CD14-positive monocyte (primary cell): Measurements from ENCODE around the gene MSH4. TPM values are rescaled to one million over a fixed set of nuclear protein-coding genes. Genes with fewer than 3 reads are reported as not detected.

ENCODE experiments used
- DNase-seq, 3 donors: peaks; one replicate each; pipeline ENCODE4 v3.0.0-alpha.2; 2011 to 2022
- H2AFZ ChIP-seq: 2 replicates; pipeline ENCODE4 v1.6.0; 2012; ENCODE audit warnings: mild to moderate bottlenecking, low read depth, low read length, inconsistent platforms; ENCODE audit not compliant: insufficient read depth, poor library complexity, severe bottlenecking
- H3K27ac ChIP-seq, 2 donors: 1 replicate in 1 of 2; 2 replicates in 1 of 2; pipeline ENCODE4 v1.5.1; 2012 to 2013; ENCODE audit warnings: low read length in 2 of 2, control low read depth in 1 of 2, inconsistent platforms in 1 of 2, low read depth in 1 of 2, mild to moderate bottlenecking in 1 of 2
- H3K27me3 ChIP-seq, 2 donors: one replicate each; pipeline versions ENCODE4 v1.6.0 to v1.6.1; 2011 to 2013; ENCODE audit warnings: low read length in 2 of 2; ENCODE audit not compliant: control insufficient read depth in 2 of 2, insufficient read depth in 2 of 2
- H3K36me3 ChIP-seq, 2 donors: replicated peaks in 1 of 2; 1 replicate in 1 of 2; 2 replicates in 1 of 2; pipeline versions ENCODE4 v1.5.1 to v1.6.1; 2012 to 2013; ENCODE audit warnings: low read length in 2 of 2, control low read depth in 1 of 2, inconsistent platforms in 1 of 2, mild to moderate bottlenecking in 1 of 2; ENCODE audit not compliant: insufficient read depth in 2 of 2, control insufficient read depth in 1 of 2
- H3K4me1 ChIP-seq, 2 donors: 1 replicate in 1 of 2; 2 replicates in 1 of 2; pipeline versions ENCODE4 v1.5.1 to v1.6.1; 2012 to 2013; ENCODE audit warnings: low read length in 2 of 2, control low read depth in 1 of 2, inconsistent platforms in 1 of 2, mild to moderate bottlenecking in 1 of 2, moderate library complexity in 1 of 2; ENCODE audit not compliant: insufficient read depth in 2 of 2, control insufficient read depth in 1 of 2
- H3K4me2 ChIP-seq: replicated peaks from 2 replicates; pipeline ENCODE3; 2012; ENCODE audit warnings: low read length, moderate library complexity, mild to moderate bottlenecking; ENCODE audit not compliant: poor library complexity, severe bottlenecking; ENCODE audit errors: extremely low read depth
- H3K4me3 ChIP-seq, 3 experiments: fragments of 200-600 bp in 1 of 3; sonication (generic) in 1 of 3; replicated peaks in 1 of 3; 1 replicate in 2 of 3; 2 replicates in 1 of 3; pipeline ENCODE4 v1.5.1; 2011 to 2013; ENCODE audit warnings: low read length in 3 of 3, mild to moderate bottlenecking in 3 of 3, control low read depth in 2 of 3, low read depth in 2 of 3, inconsistent platforms in 1 of 3, moderate library complexity in 1 of 3
- H3K79me2 ChIP-seq: 2 replicates; pipeline ENCODE4 v1.6.0; 2012; ENCODE audit warnings: mild to moderate bottlenecking, control low read depth, inconsistent platforms, low read length, moderate library complexity; ENCODE audit not compliant: insufficient read depth
- H3K9ac ChIP-seq: 2 replicates; pipeline ENCODE4 v1.6.0; 2017; ENCODE audit warnings: low read length, mild to moderate bottlenecking; ENCODE audit not compliant: insufficient read depth, poor library complexity, severe bottlenecking
- H3K9me3 ChIP-seq, 2 donors: replicated peaks in 1 of 2; 1 replicate in 1 of 2; 2 replicates in 1 of 2; pipeline versions ENCODE4 v1.5.1 to v1.6.1; 2012 to 2013; ENCODE audit warnings: low read length in 2 of 2, control low read depth in 1 of 2; ENCODE audit not compliant: control insufficient read depth in 1 of 2, insufficient read depth in 1 of 2
- H4K20me1 ChIP-seq: 2 replicates; pipeline ENCODE4 v1.6.0; 2012; ENCODE audit warnings: mild to moderate bottlenecking, low read length, control low read depth, moderate library complexity; ENCODE audit not compliant: insufficient read depth
- H3K27ac Mint-ChIP-seq, 7 donors: one replicate each; pipeline ENCODE4 v1.8.0; 2020; ENCODE audit warnings: mild to moderate bottlenecking in 7 of 7, mixed read lengths in 7 of 7, moderate library complexity in 6 of 7, inconsistent platforms in 2 of 7
- H3K27me3 Mint-ChIP-seq, 3 donors: one replicate each; pipeline ENCODE4 v1.8.0; 2021 to 2022; ENCODE audit warnings: low read depth in 3 of 3, mild to moderate bottlenecking in 3 of 3, mixed read lengths in 3 of 3, moderate library complexity in 3 of 3, inconsistent platforms in 1 of 3
- H3K36me3 Mint-ChIP-seq, 2 donors: one replicate each; pipeline ENCODE4 v1.8.0; 2020; ENCODE audit warnings: mixed read lengths in 2 of 2, inconsistent platforms in 1 of 2, mild to moderate bottlenecking in 1 of 2
- H3K4me1 Mint-ChIP-seq: one replicate; pipeline ENCODE4 v1.8.0; 2020; ENCODE audit warnings: mild to moderate bottlenecking, mixed read lengths
- H3K4me3 Mint-ChIP-seq, 2 donors: one replicate each; pipeline ENCODE4 v1.8.0; 2020; ENCODE audit warnings: mild to moderate bottlenecking in 2 of 2, mixed read lengths in 2 of 2, moderate library complexity in 1 of 2
- H3K9me3 Mint-ChIP-seq, 7 donors: one replicate each; pipeline ENCODE4 v1.8.0; 2020 to 2022; ENCODE audit warnings: mixed read lengths in 7 of 7, mild to moderate bottlenecking in 6 of 7, moderate library complexity in 6 of 7, inconsistent platforms in 2 of 7
- WGBS: methylation state at CpG from one replicate; pipeline ENCODE4 v1.1.5; 2013; ENCODE audit warnings: missing lambda C conversion rate; ENCODE audit not compliant: insufficient coverage; 5-methylcytosine and 5-hydroxymethylcytosine counted together
- intact Hi-C, 2 donors: fragments of 100-400 bp; cut with micrococcal nuclease; formaldehyde crosslinking; loops; one replicate each; pipeline versions ENCODE4 v1.15.0 to v1.15.1; 2023
- polyA plus RNA-seq, 3 donors: library from polyadenylated mRNA; depleted of rRNA in 1 of 3; unstranded in 2 of 3; stranded (reverse) in 1 of 3; fragments of 300-500 nt in 2 of 3; fragments of >200 nt in 1 of 3; fragmentation: Illumina TruSeq in 2 of 3; gene quantifications; 1 replicate in 2 of 3; 2 replicates in 1 of 3; pipeline ENCODE4 v1.2.3, GENCODE V29; 2012 to 2021
- TF ChIP-seq, protein P1 (sequence below): fragments of 200-600 bp; IDR thresholded peaks from one replicate; pipeline ENCODE4 v1.8.0; 2022; ENCODE audit warnings: antibody characterized with exemption, mild to moderate bottlenecking

Gene MSH4
- polyA plus RNA-seq, 3 donors = 0.07 TPM; not detected in 2

DNA sequence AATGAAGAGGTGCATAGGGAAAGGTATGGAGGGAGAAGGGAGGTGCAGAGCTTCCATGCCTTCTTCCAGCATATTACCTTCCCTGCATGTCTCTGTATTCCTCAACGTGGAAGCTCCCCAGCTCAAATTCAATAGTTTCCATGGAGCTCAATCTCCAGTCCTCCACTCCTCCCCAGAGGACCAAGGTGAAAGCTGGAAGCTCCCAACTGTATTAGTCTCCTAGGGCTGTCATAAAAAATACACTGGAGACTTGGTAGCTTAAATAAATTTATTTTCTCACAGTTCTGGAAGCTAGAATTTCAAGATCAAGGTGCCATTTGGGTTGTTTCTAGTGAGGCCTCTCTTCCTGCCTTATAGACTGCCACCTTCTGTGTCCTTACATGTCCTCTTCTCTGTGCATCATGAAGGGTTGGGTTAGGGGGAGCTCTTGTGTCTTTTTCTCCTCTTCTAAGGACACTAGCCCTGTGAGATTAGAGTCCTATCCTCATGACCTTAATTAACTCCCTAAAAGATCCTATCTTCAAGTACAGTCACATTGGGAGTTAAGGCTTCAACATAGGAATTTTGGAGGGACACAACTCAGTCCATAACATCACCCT lies 32.5 kb upstream of the MSH4 start:
- H3K4me3 Mint-ChIP-seq = no peak overlapping the region
- H3K36me3 Mint-ChIP-seq = peaks cover 3 to 16% of the 10 kb centered on the region in 2 donors
- H3K36me3 ChIP-seq = peaks cover 0 to 10% of the 10 kb centered on the region in 2 donors
- no peak overlapping the region for H3K9ac ChIP-seq
- DNase-seq = no peak
- H3K9me3 ChIP-seq = no peaks in the 10 kb centered on the region
- no peaks in the 10 kb centered on the region for H3K27me3 ChIP-seq
- H2AFZ ChIP-seq = no peak overlapping the region
- intact Hi-C loops = no loop called here
- no peaks in the 10 kb centered on the region for H3K9me3 Mint-ChIP-seq
- H3K27ac ChIP-seq = no peak overlapping the region
- WGBS = no CpG with 5 or more reads among the region's 1 CpG
- H3K27me3 Mint-ChIP-seq = no peaks in the 10 kb centered on the region
- no peaks in the 10 kb centered on the region for H3K79me2 ChIP-seq
- no peaks in the 10 kb centered on the region for H3K4me1 Mint-ChIP-seq
- H3K4me3 ChIP-seq = no peak overlapping the region
- H4K20me1 ChIP-seq = no peaks in the 10 kb centered on the region
- no peak overlapping the region for H3K27ac Mint-ChIP-seq
- TF ChIP-seq, protein P1, sequence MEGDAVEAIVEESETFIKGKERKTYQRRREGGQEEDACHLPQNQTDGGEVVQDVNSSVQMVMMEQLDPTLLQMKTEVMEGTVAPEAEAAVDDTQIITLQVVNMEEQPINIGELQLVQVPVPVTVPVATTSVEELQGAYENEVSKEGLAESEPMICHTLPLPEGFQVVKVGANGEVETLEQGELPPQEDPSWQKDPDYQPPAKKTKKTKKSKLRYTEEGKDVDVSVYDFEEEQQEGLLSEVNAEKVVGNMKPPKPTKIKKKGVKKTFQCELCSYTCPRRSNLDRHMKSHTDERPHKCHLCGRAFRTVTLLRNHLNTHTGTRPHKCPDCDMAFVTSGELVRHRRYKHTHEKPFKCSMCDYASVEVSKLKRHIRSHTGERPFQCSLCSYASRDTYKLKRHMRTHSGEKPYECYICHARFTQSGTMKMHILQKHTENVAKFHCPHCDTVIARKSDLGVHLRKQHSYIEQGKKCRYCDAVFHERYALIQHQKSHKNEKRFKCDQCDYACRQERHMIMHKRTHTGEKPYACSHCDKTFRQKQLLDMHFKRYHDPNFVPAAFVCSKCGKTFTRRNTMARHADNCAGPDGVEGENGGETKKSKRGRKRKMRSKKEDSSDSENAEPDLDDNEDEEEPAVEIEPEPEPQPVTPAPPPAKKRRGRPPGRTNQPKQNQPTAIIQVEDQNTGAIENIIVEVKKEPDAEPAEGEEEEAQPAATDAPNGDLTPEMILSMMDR = no peak
- H3K4me1 ChIP-seq = no peaks in the 10 kb centered on the region
- no peak overlapping the region for H3K4me2 ChIP-seq

DNA sequence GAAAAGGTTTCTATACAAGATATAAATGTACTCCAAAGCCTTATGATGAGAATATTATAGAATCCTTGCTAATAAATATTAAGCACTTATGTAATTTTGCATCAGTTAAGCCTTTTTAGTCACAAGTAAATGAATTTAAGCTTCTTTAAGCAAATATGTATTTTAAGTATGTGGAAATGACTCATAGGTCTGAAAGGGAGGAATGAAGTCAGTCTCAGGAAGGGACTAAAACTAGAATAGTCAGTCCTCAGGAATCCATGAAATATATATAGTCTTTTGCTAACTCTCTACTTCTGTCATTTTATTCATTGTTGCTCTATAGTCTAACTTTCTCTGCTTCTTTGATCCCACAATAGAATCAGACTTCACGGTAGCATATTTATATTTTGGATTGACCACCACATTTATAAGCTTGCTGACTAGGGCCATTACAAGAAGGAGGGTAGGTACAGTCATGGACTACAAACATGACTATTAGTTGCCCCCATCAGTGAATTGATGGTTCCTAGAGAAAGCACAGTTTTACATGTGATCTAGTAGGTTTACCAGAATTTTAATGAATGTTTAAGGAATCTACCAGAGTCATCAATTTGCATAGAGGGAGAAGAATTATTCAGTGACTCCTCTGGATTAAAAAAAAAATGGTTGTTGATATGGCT lies 30.9 kb upstream of the MSH4 start:
- WGBS = no CpG with 5 or more reads among the region's 1 CpG
- no peak for DNase-seq
- intact Hi-C loops = no loop called here
- H4K20me1 ChIP-seq = no peaks in the 10 kb centered on the region
- no peak overlapping the region for H3K4me3 ChIP-seq
- no peaks in the 10 kb centered on the region for H3K4me1 ChIP-seq
- H3K27ac Mint-ChIP-seq = no peak overlapping the region
- TF ChIP-seq, protein P1 = no peak
- no peak overlapping the region for H2AFZ ChIP-seq
- H3K9me3 Mint-ChIP-seq = no peaks in the 10 kb centered on the region
- peaks cover 0 to 10% of the 10 kb centered on the region in 2 donors for H3K36me3 ChIP-seq
- peaks cover 0 to 2% (median 0%) of the 10 kb centered on the region in 3 donors for H3K27me3 Mint-ChIP-seq
- H3K4me2 ChIP-seq = no peak overlapping the region
- no peak overlapping the region for H3K27ac ChIP-seq
- H3K36me3 Mint-ChIP-seq = peaks cover 3 to 16% of the 10 kb centered on the region in 2 donors
- H3K79me2 ChIP-seq = no peaks in the 10 kb centered on the region
- no peak overlapping the region for H3K4me3 Mint-ChIP-seq
- no peaks in the 10 kb centered on the region for H3K4me1 Mint-ChIP-seq
- H3K27me3 ChIP-seq = no peaks in the 10 kb centered on the region
- H3K9me3 ChIP-seq = no peaks in the 10 kb centered on the region
- H3K9ac ChIP-seq = no peak overlapping the region
